Measurements from ENCODE around the gene ZNF70. TPM values are rescaled to one million over a fixed set of nuclear protein-coding genes. Genes with fewer than 3 reads are reported as not detected.

ZNF70 gene
- total RNA-seq, 2 experiments from 2014 or later, result 1.7 TPM

- CTCF ChIA-PET, result no interaction called here
- DNase-seq (no peak), ATAC-seq (no peak)
- Mint-ChIP-seq H3K4me1 (ENCODE audit: low read depth) (peaks cover 16% of the 10 kb centered on the region), H3K27me3 (no peaks in the 10 kb centered on the region), H3K27ac (no peak overlapping the region), H3K9me3 (no peaks in the 10 kb centered on the region), H3K36me3 (ENCODE audit: low read depth) (no peaks in the 10 kb centered on the region), H3K4me3 (no peak overlapping the region)
- TF ChIP-seq, protein P1, sequence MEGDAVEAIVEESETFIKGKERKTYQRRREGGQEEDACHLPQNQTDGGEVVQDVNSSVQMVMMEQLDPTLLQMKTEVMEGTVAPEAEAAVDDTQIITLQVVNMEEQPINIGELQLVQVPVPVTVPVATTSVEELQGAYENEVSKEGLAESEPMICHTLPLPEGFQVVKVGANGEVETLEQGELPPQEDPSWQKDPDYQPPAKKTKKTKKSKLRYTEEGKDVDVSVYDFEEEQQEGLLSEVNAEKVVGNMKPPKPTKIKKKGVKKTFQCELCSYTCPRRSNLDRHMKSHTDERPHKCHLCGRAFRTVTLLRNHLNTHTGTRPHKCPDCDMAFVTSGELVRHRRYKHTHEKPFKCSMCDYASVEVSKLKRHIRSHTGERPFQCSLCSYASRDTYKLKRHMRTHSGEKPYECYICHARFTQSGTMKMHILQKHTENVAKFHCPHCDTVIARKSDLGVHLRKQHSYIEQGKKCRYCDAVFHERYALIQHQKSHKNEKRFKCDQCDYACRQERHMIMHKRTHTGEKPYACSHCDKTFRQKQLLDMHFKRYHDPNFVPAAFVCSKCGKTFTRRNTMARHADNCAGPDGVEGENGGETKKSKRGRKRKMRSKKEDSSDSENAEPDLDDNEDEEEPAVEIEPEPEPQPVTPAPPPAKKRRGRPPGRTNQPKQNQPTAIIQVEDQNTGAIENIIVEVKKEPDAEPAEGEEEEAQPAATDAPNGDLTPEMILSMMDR (IDR thresholded peaks at IDR 0.05), result no peak
- intact Hi-C loops (cut with micrococcal nuclease), result no loop called here
- POLR2A ChIA-PET, result interaction anchor here (0.7 kb wide), 1 partner anchor 104 kb away, joined by 3 read pairs; no protein-coding TSS in a partner anchor
Measured at GRCh38 chr22:23782703-23783102, 31.8 kb upstream of the ZNF70 start.

- Mint-ChIP-seq H3K27me3 (no peaks in the 10 kb centered on the region), H3K4me1 (ENCODE audit: low read depth) (peaks cover 13% of the 10 kb centered on the region), H3K27ac (no peak overlapping the region), H3K4me3 (no peak overlapping the region), H3K36me3 (ENCODE audit: low read depth) (no peaks in the 10 kb centered on the region), H3K9me3 (no peaks in the 10 kb centered on the region)
- DNase-seq, result no peak
- TF ChIP-seq, protein P1 (IDR thresholded peaks at IDR 0.05), result no peak
- ATAC-seq, result no peak
- CTCF ChIA-PET, result no interaction called here
- POLR2A ChIA-PET, result interaction anchor here (0.7 kb wide), 1 partner anchor 104 kb away, joined by 3 read pairs; no protein-coding TSS in a partner anchor
- intact Hi-C loops (cut with micrococcal nuclease), result no loop called here
Measured at GRCh38 chr22:23782252-23782651, 31.3 kb upstream of the ZNF70 start.

DNA sequence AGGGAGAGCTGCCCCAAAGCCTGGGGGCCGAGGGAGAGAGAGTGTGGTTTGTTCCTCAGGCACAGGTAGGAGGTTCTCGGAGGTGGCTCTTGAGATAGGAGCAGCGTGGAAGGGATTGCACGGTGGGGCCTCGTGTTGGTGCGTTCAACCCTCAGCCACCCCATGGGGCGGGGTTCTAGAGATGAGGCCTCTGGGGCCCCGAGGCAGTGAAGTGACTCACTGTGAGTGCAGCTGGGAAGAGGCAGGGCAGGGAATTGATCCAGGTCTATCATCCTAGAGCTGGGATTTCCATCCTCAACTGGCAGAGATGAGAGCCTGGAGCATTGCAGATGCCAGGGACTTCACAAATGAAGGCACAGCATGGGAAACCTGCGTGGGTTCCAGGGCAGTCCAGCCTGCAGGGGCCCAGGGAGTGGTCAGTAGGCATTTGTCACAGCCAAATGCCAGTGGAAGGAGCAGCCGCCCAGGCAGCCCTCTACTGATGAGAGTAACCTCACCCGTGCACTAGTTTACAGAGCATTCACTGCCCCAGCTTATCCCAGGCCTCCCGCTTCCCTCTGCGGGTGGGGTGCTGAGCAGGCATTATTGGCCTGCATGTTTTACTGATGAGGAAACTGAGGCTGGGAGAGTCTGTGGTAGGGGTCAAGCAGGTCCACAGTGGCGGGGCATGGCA lies 30.7 kb upstream of the ZNF70 start:
- Mint-ChIP-seq H3K27ac (no peak overlapping the region), H3K36me3 (ENCODE audit: low read depth) (no peaks in the 10 kb centered on the region), H3K9me3 (no peaks in the 10 kb centered on the region), H3K27me3 (no peaks in the 10 kb centered on the region), H3K4me1 (ENCODE audit: low read depth) (peaks cover 13% of the 10 kb centered on the region), H3K4me3 (no peak overlapping the region)
- CTCF ChIA-PET, result no interaction called here
- intact Hi-C loops (cut with micrococcal nuclease), result no loop called here
- DNase-seq (no peak), ATAC-seq (no peak)
- TF ChIP-seq, protein P1 (IDR thresholded peaks at IDR 0.05), result no peak
- POLR2A ChIA-PET, result interaction anchor here (0.7 to 1.0 kb wide), 3 partner anchors 9 to 103 kb away, joined by 3 read pairs; partner anchors contain the start of gene MMP11

- Mint-ChIP-seq H3K9me3 (no peaks in the 10 kb centered on the region), H3K27me3 (no peaks in the 10 kb centered on the region), H3K4me1 (ENCODE audit: low read depth) (peaks cover 7% of the 10 kb centered on the region), H3K4me3 (no peak overlapping the region), H3K36me3 (ENCODE audit: low read depth) (no peaks in the 10 kb centered on the region), H3K27ac (no peak overlapping the region)
- ChIA-PET CTCF (no interaction called here), POLR2A (interaction anchor here (1.0 kb wide), 2 partner anchors 8 to 78 kb away, joined by 3 read pairs; partner anchors contain the start of gene MMP11)
- intact Hi-C loops (cut with micrococcal nuclease), result no loop called here
- ATAC-seq, result no peak
- DNase-seq, result no peak
- TF ChIP-seq, protein P1 (IDR thresholded peaks at IDR 0.05), result no peak
Measured at GRCh38 chr22:23781065-23781464, 30.2 kb upstream of the ZNF70 start.

- peaks cover 5% of the 10 kb centered on the region for H3K4me1 Mint-ChIP-seq (ENCODE audit: low read depth)
- H3K27ac Mint-ChIP-seq, result no peak overlapping the region
- TF ChIP-seq, protein P1 (IDR thresholded peaks at IDR 0.05), result no peak
- ATAC-seq (no peak), DNase-seq (no peak)
- H3K9me3 Mint-ChIP-seq, result no peaks in the 10 kb centered on the region
- ChIA-PET CTCF (no interaction called here), POLR2A (no interaction called here)
- intact Hi-C loops (cut with micrococcal nuclease), result no loop called here
- no peaks in the 10 kb centered on the region for H3K27me3 Mint-ChIP-seq
- H3K4me3 Mint-ChIP-seq, result no peak overlapping the region
- no peaks in the 10 kb centered on the region for H3K36me3 Mint-ChIP-seq (ENCODE audit: low read depth)
Measured at GRCh38 chr22:23780146-23780748, 29.3 kb upstream of the ZNF70 start.

Data from activated CD8-positive, alpha-beta T cell treated with anti-CD3 and anti-CD28 coated beads for 36 hours (primary cell).